ENCODE measurements around the gene ASPDH.

ASPDH gene

GRCh38 chr19:50494186-50495019 is 19.3 kb downstream of the ASPDH start:
- H3K9ac ChIP-seq (ENCODE audit: low read depth, low read length): no peak overlapping the region
- H3K4me3 ChIP-seq (ENCODE audit: low read length): no peak overlapping the region
- H3K27me3 ChIP-seq (ENCODE audit: insufficient read depth, low read length): peaks cover 56% of the 10 kb centered on the region
- peaks cover 6% of the 10 kb centered on the region; the same call in 1 of the 2 replicates for H3K9me3 ChIP-seq (ENCODE audit: insufficient read depth, low read depth, low read length)
- WGBS: 58% methylated on average over 4 of the region's 7 CpGs
- H3K4me1 ChIP-seq (ENCODE audit: insufficient read depth, low read length): no peaks in the 10 kb centered on the region; the same call in 1 of the 2 replicates
- H3K27ac ChIP-seq (ENCODE audit: low read depth, low read length): no peak overlapping the region
- no peaks in the 10 kb centered on the region for H3K36me3 ChIP-seq (ENCODE audit: insufficient read depth, low read length)

- no peaks in the 10 kb centered on the region; the same call in 1 of the 2 replicates for H3K4me1 ChIP-seq (ENCODE audit: insufficient read depth, low read length)
- H3K27ac ChIP-seq (ENCODE audit: low read depth, low read length): no peak overlapping the region
- no peak overlapping the region for H3K9ac ChIP-seq (ENCODE audit: low read depth, low read length)
- WGBS: 69% methylated on average over 8 of the region's 8 CpGs
- H3K4me3 ChIP-seq (ENCODE audit: low read length): no peak overlapping the region
- H3K36me3 ChIP-seq (ENCODE audit: insufficient read depth, low read length): no peaks in the 10 kb centered on the region
- H3K9me3 ChIP-seq (ENCODE audit: insufficient read depth, low read depth, low read length): peaks cover 6% of the 10 kb centered on the region; the same call in 1 of the 2 replicates
- H3K27me3 ChIP-seq (ENCODE audit: insufficient read depth, low read length): peaks cover 51% of the 10 kb centered on the region
Measured at GRCh38 chr19:50493171-50493570, 20.5 kb downstream of the ASPDH start.

GRCh38 chr19:50492303-50493052 is 21.2 kb downstream of the ASPDH start:
- Histone ChIP-seq H3K9ac (ENCODE audit: low read depth, low read length) (no peak overlapping the region), H3K27ac (ENCODE audit: low read depth, low read length) (no peak overlapping the region), H3K9me3 (ENCODE audit: insufficient read depth, low read depth, low read length) (peaks cover 6% of the 10 kb centered on the region; the same call in 1 of the 2 replicates), H3K27me3 (ENCODE audit: insufficient read depth, low read length) (peaks cover 44% of the 10 kb centered on the region), H3K4me1 (ENCODE audit: insufficient read depth, low read length) (no peaks in the 10 kb centered on the region; the same call in 1 of the 2 replicates), H3K4me3 (ENCODE audit: low read length) (no peak overlapping the region), H3K36me3 (ENCODE audit: insufficient read depth, low read length) (no peaks in the 10 kb centered on the region)
- 42% methylated on average over 9 of the region's 12 CpGs for WGBS

GRCh38 chr19:50490991-50491472 is 22.7 kb downstream of the ASPDH start:
- WGBS: 82% methylated on average over 26 of the region's 26 CpGs
- Histone ChIP-seq H3K4me1 (ENCODE audit: insufficient read depth, low read length) (no peaks in the 10 kb centered on the region; the same call in 1 of the 2 replicates), H3K27me3 (ENCODE audit: insufficient read depth, low read length) (peaks cover 35% of the 10 kb centered on the region), H3K27ac (ENCODE audit: low read depth, low read length) (no peak overlapping the region), H3K36me3 (ENCODE audit: insufficient read depth, low read length) (no peaks in the 10 kb centered on the region), H3K4me3 (ENCODE audit: low read length) (no peak overlapping the region), H3K9me3 (ENCODE audit: insufficient read depth, low read depth, low read length) (peaks cover 17% of the 10 kb centered on the region), H3K9ac (ENCODE audit: low read depth, low read length) (no peak overlapping the region)

GRCh38 chr19:50490411-50490811 is 23.3 kb downstream of the ASPDH start:
- Histone ChIP-seq H3K4me1 (ENCODE audit: insufficient read depth, low read length) (no peaks in the 10 kb centered on the region; the same call in 1 of the 2 replicates), H3K9me3 (ENCODE audit: insufficient read depth, low read depth, low read length) (peaks cover 23% of the 10 kb centered on the region), H3K9ac (ENCODE audit: low read depth, low read length) (no peak overlapping the region), H3K27ac (ENCODE audit: low read depth, low read length) (no peak overlapping the region), H3K4me3 (ENCODE audit: low read length) (no peak overlapping the region), H3K36me3 (ENCODE audit: insufficient read depth, low read length) (no peaks in the 10 kb centered on the region), H3K27me3 (ENCODE audit: insufficient read depth, low read length) (peaks cover 35% of the 10 kb centered on the region)
- WGBS: 91% methylated on average over 16 of the region's 18 CpGs

DNA sequence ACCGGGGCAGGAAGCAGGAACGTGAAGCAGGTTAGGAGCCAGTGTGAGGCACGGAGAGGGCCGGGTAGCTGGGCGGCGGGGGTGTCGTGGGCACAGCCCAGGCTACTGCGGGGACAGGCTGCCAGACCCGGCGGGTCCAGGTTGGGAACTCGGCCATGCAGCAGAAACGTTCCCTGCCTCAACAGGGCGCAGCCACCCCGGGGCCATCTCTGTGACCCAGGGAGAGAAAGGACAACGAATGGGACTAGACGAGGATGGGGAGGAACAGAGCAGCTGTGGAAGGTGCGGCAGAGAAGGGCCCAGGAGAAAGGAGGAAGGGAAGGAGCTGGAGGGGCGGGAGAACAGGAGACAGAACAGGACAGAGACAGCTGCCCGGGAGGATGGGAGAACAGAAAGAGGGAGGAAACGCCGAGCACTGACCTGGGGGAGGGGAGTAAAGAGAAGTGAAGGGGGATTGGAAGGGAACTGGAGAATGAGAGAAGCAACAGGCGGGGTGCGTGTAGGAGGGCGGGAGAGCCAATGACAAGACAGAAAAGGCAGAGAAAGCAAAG is 24.2 kb downstream of the ASPDH start:
- H3K36me3 ChIP-seq (ENCODE audit: insufficient read depth, low read length): no peaks in the 10 kb centered on the region
- H3K9ac ChIP-seq (ENCODE audit: low read depth, low read length): no peak overlapping the region
- no peaks in the 10 kb centered on the region; the same call in 1 of the 2 replicates for H3K4me1 ChIP-seq (ENCODE audit: insufficient read depth, low read length)
- peaks cover 31% of the 10 kb centered on the region for H3K9me3 ChIP-seq (ENCODE audit: insufficient read depth, low read depth, low read length)
- peaks cover 31% of the 10 kb centered on the region for H3K27me3 ChIP-seq (ENCODE audit: insufficient read depth, low read length)
- no peak overlapping the region for H3K27ac ChIP-seq (ENCODE audit: low read depth, low read length)
- 0 out of 2 replicates have a peak overlapping the region, but pooled peaks have one; percentile 13 for H3K4me3 ChIP-seq (ENCODE audit: low read length)
- WGBS: 53% methylated on average over 24 of the region's 24 CpGs

- no peak overlapping the region for H3K27ac ChIP-seq (ENCODE audit: low read depth, low read length)
- H3K9me3 ChIP-seq (ENCODE audit: insufficient read depth, low read depth, low read length): peaks cover 31% of the 10 kb centered on the region
- WGBS: 50% methylated on average over 13 of the region's 13 CpGs
- H3K9ac ChIP-seq (ENCODE audit: low read depth, low read length): no peak overlapping the region
- peaks cover 31% of the 10 kb centered on the region for H3K27me3 ChIP-seq (ENCODE audit: insufficient read depth, low read length)
- H3K4me3 ChIP-seq (ENCODE audit: low read length): no peak overlapping the region
- H3K36me3 ChIP-seq (ENCODE audit: insufficient read depth, low read length): no peaks in the 10 kb centered on the region; the same call in 1 of the 2 replicates
- H3K4me1 ChIP-seq (ENCODE audit: insufficient read depth, low read length): no peaks in the 10 kb centered on the region; the same call in 1 of the 2 replicates
Measured at GRCh38 chr19:50488389-50489194, 25.1 kb downstream of the ASPDH start.

DNA sequence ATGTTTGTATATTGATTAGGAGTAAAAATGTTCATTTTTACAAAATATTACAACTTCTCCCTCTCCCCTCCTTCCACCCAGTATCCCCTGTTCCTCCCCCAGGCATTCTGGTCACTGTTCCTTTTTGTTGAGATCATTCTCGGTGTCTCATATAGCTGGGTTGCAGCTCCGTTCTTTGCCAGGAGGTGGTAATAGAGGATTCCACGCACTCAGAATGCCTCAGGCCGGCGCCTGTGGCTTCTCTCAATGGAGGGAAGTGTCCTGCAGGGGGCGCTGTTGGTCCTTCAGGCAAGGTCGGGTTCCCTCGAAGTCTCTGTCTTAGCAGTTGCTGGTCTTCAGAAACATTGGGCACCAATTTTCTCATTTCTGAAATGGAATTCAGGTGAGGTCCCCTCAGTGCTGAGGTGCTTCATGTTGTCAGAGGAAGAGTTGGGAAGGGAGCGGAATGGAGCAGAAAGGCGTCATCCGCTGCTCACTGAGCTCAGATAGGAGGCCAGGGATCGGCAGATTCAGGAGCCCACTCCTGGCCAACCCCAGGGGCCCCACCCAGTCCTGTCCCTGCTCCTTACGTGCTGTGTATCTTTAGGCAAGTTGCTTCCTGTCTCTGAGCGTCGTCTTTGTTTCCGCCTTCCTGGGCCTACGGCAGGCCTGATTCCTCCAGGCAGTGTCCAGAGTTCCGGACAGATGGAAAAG is 26.7 kb downstream of the ASPDH start:
- peaks cover 31% of the 10 kb centered on the region for H3K9me3 ChIP-seq (ENCODE audit: insufficient read depth, low read depth, low read length)
- H3K9ac ChIP-seq (ENCODE audit: low read depth, low read length): no peak overlapping the region
- H3K27me3 ChIP-seq (ENCODE audit: insufficient read depth, low read length): peaks cover 17% of the 10 kb centered on the region
- peaks cover 8% of the 10 kb centered on the region; the same call in 1 of the 2 replicates for H3K36me3 ChIP-seq (ENCODE audit: insufficient read depth, low read length)
- no peak overlapping the region for H3K27ac ChIP-seq (ENCODE audit: low read depth, low read length)
- 78% methylated on average over 18 of the region's 18 CpGs for WGBS
- no peaks in the 10 kb centered on the region; the same call in 1 of the 2 replicates for H3K4me1 ChIP-seq (ENCODE audit: insufficient read depth, low read length)
- H3K4me3 ChIP-seq (ENCODE audit: low read length): no peak overlapping the region

DNA sequence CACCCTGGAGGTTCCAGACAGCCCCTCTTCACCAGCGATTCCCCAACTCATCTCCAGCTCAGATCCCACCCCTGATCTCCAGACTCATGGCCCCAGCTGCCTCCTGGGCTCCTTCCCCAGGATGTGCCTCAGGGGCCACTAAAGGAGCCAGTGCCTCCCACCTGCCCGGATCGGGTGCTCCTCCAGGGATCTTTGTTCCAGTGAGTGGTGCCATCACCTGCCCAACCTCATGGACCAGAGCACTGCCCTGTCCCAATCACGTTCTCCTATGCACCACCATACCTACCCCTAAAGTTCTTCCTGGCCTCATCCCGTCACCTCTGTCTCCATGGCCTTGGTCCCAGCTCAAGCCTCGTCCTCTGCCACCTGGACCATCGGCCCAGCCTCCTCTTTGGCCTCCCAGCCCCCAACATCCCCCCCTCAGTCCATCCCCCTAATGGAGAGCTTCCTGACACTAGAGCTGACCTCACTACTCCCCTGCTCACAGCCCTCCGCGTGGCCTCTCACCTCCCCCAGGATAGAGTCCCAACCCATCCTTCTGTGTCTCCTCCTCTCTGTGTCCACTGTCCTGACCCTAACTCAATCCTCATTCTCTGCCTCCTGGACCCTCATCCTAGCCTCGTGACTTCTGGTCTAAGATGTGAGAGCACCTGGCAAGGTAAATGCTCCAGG is 28.3 kb downstream of the ASPDH start:
- H3K27me3 ChIP-seq (ENCODE audit: insufficient read depth, low read length): peaks cover 9% of the 10 kb centered on the region; the same call in 1 of the 2 replicates

More for the DNA sequence above, 28.3 kb downstream of the ASPDH start:
- peaks cover 22% of the 10 kb centered on the region for H3K36me3 ChIP-seq (ENCODE audit: insufficient read depth, low read length)
- H3K9me3 ChIP-seq (ENCODE audit: insufficient read depth, low read depth, low read length): peaks cover 25% of the 10 kb centered on the region
- H3K27ac ChIP-seq (ENCODE audit: low read depth, low read length): no peak overlapping the region
- 93% methylated on average over 10 of the region's 10 CpGs for WGBS
- no peak overlapping the region for H3K4me3 ChIP-seq (ENCODE audit: low read length)
- no peak overlapping the region for H3K9ac ChIP-seq (ENCODE audit: low read depth, low read length)
- no peaks in the 10 kb centered on the region; the same call in 1 of the 2 replicates for H3K4me1 ChIP-seq (ENCODE audit: insufficient read depth, low read length)

Measured in HUES64 (cell line).